Activated B cell treated with CpG ODN at 0.5 μM for 24 hours (primary cell): ENCODE data around the gene SLC25A29. TPM values are rescaled to one million over a fixed set of nuclear protein-coding genes. Genes with fewer than 3 reads are reported as not detected.

Experiments used
- ATAC-seq: fragments of 200-7000 bp; cut with Tn5 transposase; one replicate; pipeline ENCODE4 v1.10.0; 2021; ENCODE audit warnings: low read depth, mild to moderate bottlenecking, moderate library complexity
- CTCF ChIA-PET: fragments of 350-600 bp; sonication (Branson Sonifier 250); formaldehyde crosslinking; loops from one replicate; lab custom pipeline; 2021; ENCODE audit warnings: antibody characterized with exemption; lab: Charles Lee
- POLR2A ChIA-PET: fragments of 350-600 bp; sonication (Branson Sonifier 250); formaldehyde crosslinking; loops from one replicate; lab custom pipeline; 2021; ENCODE audit warnings: antibody characterized with exemption; lab: Charles Lee
- DNase-seq: peaks from one replicate; pipeline ENCODE4 v3.0.0; 2022
- H3K27ac Mint-ChIP-seq: one replicate; pipeline ENCODE4 v1.8.0; 2020; ENCODE audit warnings: mixed read lengths
- H3K27me3 Mint-ChIP-seq: one replicate; pipeline ENCODE4 v1.8.0; 2021; ENCODE audit warnings: mixed read lengths
- H3K36me3 Mint-ChIP-seq: one replicate; pipeline ENCODE4 v1.8.0; 2021; ENCODE audit warnings: low read depth, mixed read lengths
- H3K4me1 Mint-ChIP-seq: one replicate; pipeline ENCODE4 v1.8.0; 2021; ENCODE audit warnings: mixed read lengths
- H3K4me3 Mint-ChIP-seq: one replicate; pipeline ENCODE4 v1.8.0; 2020; ENCODE audit warnings: mild to moderate bottlenecking, mixed read lengths
- H3K9me3 Mint-ChIP-seq: one replicate; pipeline ENCODE4 v1.8.0; 2020; ENCODE audit warnings: mixed read lengths
- intact Hi-C: fragments of 100-400 bp; cut with micrococcal nuclease; formaldehyde crosslinking; loops from one replicate; pipeline ENCODE4 v1.15.1; 2024
- total RNA-seq: library from RNA; stranded (reverse); gene quantifications from 2 replicates; pipeline ENCODE4 v1.2.3, GENCODE V29; 2022
- TF ChIP-seq, protein P1 (sequence below): fragments of 200-600 bp; IDR thresholded peaks from one replicate; pipeline ENCODE4 v1.8.0; 2022; ENCODE audit warnings: antibody characterized with exemption, mild to moderate bottlenecking

Gene SLC25A29, protein sequence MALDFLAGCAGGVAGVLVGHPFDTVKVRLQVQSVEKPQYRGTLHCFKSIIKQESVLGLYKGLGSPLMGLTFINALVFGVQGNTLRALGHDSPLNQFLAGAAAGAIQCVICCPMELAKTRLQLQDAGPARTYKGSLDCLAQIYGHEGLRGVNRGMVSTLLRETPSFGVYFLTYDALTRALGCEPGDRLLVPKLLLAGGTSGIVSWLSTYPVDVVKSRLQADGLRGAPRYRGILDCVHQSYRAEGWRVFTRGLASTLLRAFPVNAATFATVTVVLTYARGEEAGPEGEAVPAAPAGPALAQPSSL
- total RNA-seq: 20.6 and 28.8 TPM in 2 replicates

DNA sequence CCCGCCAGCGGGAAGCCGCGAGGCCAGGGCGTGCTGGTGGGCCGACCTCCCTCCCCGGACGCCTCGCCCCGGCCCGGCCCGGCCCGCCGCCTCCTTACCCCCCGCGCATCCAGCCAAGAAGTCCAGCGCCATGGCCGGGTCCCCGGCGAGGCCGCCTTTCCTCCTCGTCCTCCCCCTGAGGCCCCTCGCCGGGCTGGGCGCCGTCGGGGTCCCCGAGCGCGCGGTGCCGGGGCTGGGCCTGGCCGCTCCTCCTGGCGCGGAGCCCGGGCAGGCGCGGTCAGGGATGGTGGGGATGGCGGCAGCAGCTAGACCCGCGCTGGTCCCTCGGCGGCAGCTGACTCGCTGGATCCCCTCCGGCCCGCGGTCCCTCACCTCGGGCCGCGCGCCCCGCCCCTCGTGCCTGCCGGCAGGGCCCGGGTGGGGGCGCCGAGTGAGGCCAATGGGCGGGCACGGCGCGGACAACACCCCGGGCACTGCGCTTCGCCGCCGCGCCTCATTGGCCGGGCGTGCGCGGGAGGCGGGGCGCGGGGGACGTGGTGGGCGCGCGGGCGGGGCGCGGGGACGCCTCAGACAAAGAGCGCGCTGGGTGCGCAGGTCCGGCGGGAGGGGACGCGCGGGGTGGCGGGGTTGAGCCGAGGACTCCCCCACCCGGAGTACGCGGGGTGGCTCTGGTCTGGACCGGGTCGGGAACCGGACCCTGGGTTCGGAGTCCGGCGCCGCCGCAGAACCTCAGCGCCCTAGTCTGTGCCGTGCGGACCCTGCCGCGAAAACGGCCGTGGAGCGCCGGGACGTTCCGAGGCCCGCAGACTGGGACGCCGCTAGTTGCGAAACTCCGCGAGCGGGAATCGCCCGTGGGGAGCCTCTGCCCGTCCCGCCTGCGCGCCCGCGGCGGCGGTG is at the start of gene SLC25A29:
Gene SLC25A29 (minus strand): TSS at position 344 of the 897 bp plus-strand sequence. CDS start 212 bp downstream, at position 132.
- no peaks in the 10 kb centered on the region for H3K9me3 Mint-ChIP-seq
- H3K36me3 Mint-ChIP-seq: no peaks in the 10 kb centered on the region
- DNase-seq (peak; percentile 86), ATAC-seq (peak; percentile 93)
- intact Hi-C loops: loop anchor here (1.0 to 10.0 kb wide), 7 partner anchors 12 to 702 kb away; partner anchors contain the start of genes CCDC85C, EVL and WDR25
- H3K27ac Mint-ChIP-seq: peak within 1 kb of the TSS; percentile 66
- H3K4me1 Mint-ChIP-seq: peaks cover 18% of the 10 kb centered on the region
- peak within 1 kb of the TSS; percentile 87 for H3K4me3 Mint-ChIP-seq
- ChIA-PET CTCF (interaction anchor here (1.6 kb wide), 1 partner anchor 21 kb away, joined by 3 read pairs; no protein-coding TSS in a partner anchor), POLR2A (interaction anchor here (1.4 to 1.7 kb wide), 3 partner anchors 8 to 69 kb away, joined by 3 to 14 read pairs (median 5); a partner anchor contains a TSS)
- H3K27me3 Mint-ChIP-seq: no peaks in the 10 kb centered on the region
- TF ChIP-seq, protein P1, sequence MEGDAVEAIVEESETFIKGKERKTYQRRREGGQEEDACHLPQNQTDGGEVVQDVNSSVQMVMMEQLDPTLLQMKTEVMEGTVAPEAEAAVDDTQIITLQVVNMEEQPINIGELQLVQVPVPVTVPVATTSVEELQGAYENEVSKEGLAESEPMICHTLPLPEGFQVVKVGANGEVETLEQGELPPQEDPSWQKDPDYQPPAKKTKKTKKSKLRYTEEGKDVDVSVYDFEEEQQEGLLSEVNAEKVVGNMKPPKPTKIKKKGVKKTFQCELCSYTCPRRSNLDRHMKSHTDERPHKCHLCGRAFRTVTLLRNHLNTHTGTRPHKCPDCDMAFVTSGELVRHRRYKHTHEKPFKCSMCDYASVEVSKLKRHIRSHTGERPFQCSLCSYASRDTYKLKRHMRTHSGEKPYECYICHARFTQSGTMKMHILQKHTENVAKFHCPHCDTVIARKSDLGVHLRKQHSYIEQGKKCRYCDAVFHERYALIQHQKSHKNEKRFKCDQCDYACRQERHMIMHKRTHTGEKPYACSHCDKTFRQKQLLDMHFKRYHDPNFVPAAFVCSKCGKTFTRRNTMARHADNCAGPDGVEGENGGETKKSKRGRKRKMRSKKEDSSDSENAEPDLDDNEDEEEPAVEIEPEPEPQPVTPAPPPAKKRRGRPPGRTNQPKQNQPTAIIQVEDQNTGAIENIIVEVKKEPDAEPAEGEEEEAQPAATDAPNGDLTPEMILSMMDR: no peak

DNA sequence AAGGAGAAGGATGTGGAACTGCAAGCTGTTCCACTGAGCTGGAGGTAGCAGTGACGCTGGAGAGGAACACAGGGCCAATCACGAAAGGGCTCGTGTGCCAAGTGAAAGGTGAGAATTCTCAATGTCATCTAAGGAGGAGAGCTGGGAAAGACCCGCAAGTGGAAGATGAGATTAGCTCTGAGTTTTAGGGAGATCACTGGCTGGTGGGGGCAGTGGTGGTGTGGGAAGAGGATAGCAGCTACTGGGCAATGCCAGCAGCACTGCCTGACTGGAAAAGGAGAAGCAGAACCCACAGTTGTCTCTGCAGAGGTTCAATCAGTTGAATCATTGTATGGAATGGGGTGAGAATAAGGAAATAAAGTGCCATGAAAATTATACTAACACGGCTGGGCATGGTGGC is 44.7 kb upstream of the SLC25A29 start:
- Mint-ChIP-seq H3K4me3 (no peak overlapping the region), H3K27ac (no peak overlapping the region), H3K4me1 (peaks cover 6% of the 10 kb centered on the region), H3K9me3 (no peaks in the 10 kb centered on the region), H3K27me3 (no peaks in the 10 kb centered on the region), H3K36me3 (peaks cover 85% of the 10 kb centered on the region)
- TF ChIP-seq, protein P1: no peak
- ATAC-seq: no peak
- no peak for DNase-seq
- ChIA-PET CTCF (no interaction called here), POLR2A (no interaction called here)
- intact Hi-C loops: no loop called here

DNA sequence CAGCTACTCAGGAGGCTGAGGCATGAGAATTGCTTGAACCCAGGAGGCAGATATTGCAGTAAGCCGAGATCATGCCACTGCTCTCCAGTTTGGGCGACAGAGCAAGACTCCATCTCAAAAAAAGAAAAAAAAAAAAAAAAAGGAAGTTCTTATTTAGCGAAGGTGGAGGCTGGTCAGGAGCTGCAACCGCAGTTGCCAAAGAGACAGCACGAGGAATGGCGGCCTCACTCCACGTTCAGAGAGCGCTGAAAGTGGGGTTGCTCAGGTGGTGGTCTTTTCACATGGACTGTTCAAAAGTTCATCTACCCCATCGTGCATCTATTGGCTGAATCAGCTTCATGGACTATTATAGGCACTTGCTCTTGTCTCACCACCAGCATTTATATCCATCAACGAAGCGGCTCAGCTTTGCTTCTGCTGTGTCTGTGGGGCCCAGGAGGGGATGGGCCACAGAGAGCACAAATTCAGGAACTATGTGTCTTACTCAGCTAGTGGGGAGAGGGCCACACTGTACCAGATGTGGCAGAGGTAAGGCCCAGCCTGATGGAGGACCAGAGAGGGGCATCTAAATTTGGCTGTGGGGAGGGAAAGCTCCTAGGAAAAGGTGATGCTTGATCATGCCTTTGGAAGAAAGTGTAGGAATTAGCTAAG is 44.2 kb upstream of the SLC25A29 start:
- Mint-ChIP-seq H3K27ac (no peak overlapping the region), H3K4me1 (peaks cover 6% of the 10 kb centered on the region), H3K9me3 (no peaks in the 10 kb centered on the region), H3K4me3 (no peak overlapping the region), H3K36me3 (peaks cover 83% of the 10 kb centered on the region), H3K27me3 (no peaks in the 10 kb centered on the region)
- CTCF ChIA-PET: no interaction called here
- TF ChIP-seq, protein P1: no peak
- DNase-seq (no peak), ATAC-seq (no peak)
- intact Hi-C loops: no loop called here
- POLR2A ChIA-PET: no interaction called here

DNA sequence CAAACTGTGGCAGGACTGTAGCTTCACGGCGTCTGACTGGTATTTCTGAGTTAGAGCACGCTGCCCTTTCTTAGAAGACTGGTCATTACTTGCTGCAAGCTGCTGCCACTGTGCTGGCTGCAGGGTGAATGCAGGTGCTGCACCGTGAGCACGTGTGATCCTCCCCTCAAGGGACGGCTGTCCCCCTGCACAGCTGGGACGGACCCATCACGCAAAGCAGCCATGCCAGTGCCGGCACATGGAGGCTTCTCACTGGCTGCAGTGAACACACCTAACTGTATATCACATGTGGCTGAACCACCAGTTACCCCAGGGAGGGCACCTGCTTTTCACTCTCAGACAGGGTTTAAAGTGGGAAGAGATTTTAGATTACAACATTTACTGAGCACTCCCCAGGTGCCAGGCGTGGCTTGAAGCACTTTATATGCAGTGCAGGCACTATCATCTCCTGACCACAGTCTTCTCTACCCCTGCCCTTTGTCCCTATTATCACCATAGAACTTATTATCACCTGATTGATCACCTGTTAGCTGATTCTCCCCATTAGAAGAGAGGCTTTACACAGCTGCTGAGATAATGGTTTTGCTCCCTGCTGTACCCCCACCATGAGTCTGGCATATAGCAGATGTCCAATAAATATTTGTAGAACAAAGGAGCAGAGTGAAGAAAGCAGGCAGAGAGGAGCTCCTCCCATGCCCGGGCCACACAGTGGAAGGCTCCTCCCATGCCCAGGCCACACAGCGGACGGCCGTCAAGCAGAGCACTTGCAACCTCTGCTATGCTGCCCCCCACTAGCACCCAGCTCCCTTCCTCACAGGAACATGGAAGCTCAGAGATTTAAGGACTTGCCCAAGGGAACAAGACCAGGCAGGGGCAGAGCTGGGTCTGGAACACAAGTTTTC is 42.8 kb upstream of the SLC25A29 start:
- ChIA-PET CTCF (interaction anchor here (1.1 kb wide), 1 partner anchor 64 kb away, joined by 4 read pairs; no protein-coding TSS in a partner anchor), POLR2A (no interaction called here)
- ATAC-seq (no peak), DNase-seq (no peak)
- H3K4me1 Mint-ChIP-seq: peaks cover 6% of the 10 kb centered on the region
- H3K4me3 Mint-ChIP-seq: no peak overlapping the region
- intact Hi-C loops: no loop called here
- peaks cover 72% of the 10 kb centered on the region for H3K36me3 Mint-ChIP-seq
- TF ChIP-seq, protein P1: no peak
- no peaks in the 10 kb centered on the region for H3K9me3 Mint-ChIP-seq
- no peak overlapping the region for H3K27ac Mint-ChIP-seq
- no peaks in the 10 kb centered on the region for H3K27me3 Mint-ChIP-seq
